IMR-90 (cell line): ENCODE results near the gene TAF1. TPM values are rescaled to one million over a fixed set of nuclear protein-coding genes. Genes with fewer than 3 reads are reported as not detected.

Experiments used
- ATAC-seq: fragments of 200-7000 bp; cut with Tn5 transposase; 2 replicates; pipeline ENCODE4 v1.9.1; 2020; ENCODE audit warnings: low read depth, mild to moderate bottlenecking, moderate library complexity
- BruUV-seq: library from RNA; stranded (reverse); fragments of 400-500 nt; replicated peaks from 2 replicates; lab custom pipeline; 2021; lab: Mats Ljungman, UMichigan
- CTCF ChIA-PET: fragments of 300-600 bp; formaldehyde crosslinking; extraction: SDS; loops from one replicate; lab custom pipeline; 2021; ENCODE audit warnings: antibody characterized with exemption; lab: Yijun Ruan, JAX
- POLR2A ChIA-PET: fragments of 300-600 bp; sonication (Branson Sonifier 250); formaldehyde crosslinking; loops from one replicate; lab custom pipeline; 2022; ENCODE audit warnings: antibody characterized with exemption; ENCODE audit not compliant: unreplicated experiment; lab: Charles Lee
- DNase-seq: peaks from one replicate; pipeline ENCODE4 v3.0.0; 2013
- H2AFZ ChIP-seq: replicated peaks from 2 replicates; pipeline ENCODE3; 2013; ENCODE audit warnings: low read length, mild to moderate bottlenecking; ENCODE audit not compliant: poor library complexity
- H2AK5ac ChIP-seq: 2 replicates; pipeline ENCODE4 v1.6.1; 2013; ENCODE audit warnings: low read depth, low read length, inconsistent platforms
- H2AK9ac ChIP-seq: replicated peaks from 2 replicates; pipeline ENCODE3; 2013; ENCODE audit warnings: mild to moderate bottlenecking, low read depth, low read length, moderate library complexity; ENCODE audit not compliant: poor library complexity
- H2BK120ac ChIP-seq: 2 replicates; pipeline ENCODE4 v1.6.1; 2013; ENCODE audit warnings: low read depth, low read length, inconsistent platforms
- H2BK15ac ChIP-seq: 3 replicates; pipeline ENCODE4 v1.6.1; 2013; ENCODE audit warnings: low read depth, low read length, inconsistent platforms
- H2BK20ac ChIP-seq: 2 replicates; pipeline ENCODE4 v1.6.1; 2013; ENCODE audit warnings: low read depth, mild to moderate bottlenecking, inconsistent platforms, low read length, moderate library complexity
- H2BK5ac ChIP-seq: 2 replicates; pipeline ENCODE4 v1.6.1; 2013; ENCODE audit warnings: mild to moderate bottlenecking, low read depth, low read length, inconsistent platforms; ENCODE audit not compliant: poor library complexity, severe bottlenecking
- H3K14ac ChIP-seq: replicated peaks from 2 replicates; pipeline ENCODE4 v1.6.1; 2013; ENCODE audit warnings: low read depth, low read length, inconsistent platforms
- H3K18ac ChIP-seq: 2 replicates; pipeline ENCODE4 v1.6.1; 2013; ENCODE audit warnings: low read depth, low read length, control low read depth
- H3K23ac ChIP-seq: 2 replicates; pipeline ENCODE4 v1.6.1; 2013; ENCODE audit warnings: low read depth, low read length, inconsistent platforms
- H3K27ac ChIP-seq: 2 replicates; pipeline ENCODE4 v1.5.1; 2013; ENCODE audit warnings: mild to moderate bottlenecking, control low read depth, low read length; ENCODE audit not compliant: insufficient read depth
- H3K27me3 ChIP-seq: 2 replicates; pipeline ENCODE4 v1.6.1; 2013; ENCODE audit warnings: low read length; ENCODE audit not compliant: control insufficient read depth, insufficient read depth
- H3K36me3 ChIP-seq: 2 replicates; pipeline ENCODE4 v1.6.1; 2013; ENCODE audit warnings: low read length, mixed read lengths; ENCODE audit not compliant: control insufficient read depth, insufficient read depth
- H3K4ac ChIP-seq: 2 replicates; pipeline ENCODE4 v1.6.1; 2013; ENCODE audit warnings: low read depth, low read length, inconsistent platforms
- H3K4me1 ChIP-seq: 2 replicates; pipeline ENCODE4 v1.6.1; 2013; ENCODE audit warnings: low read length, mixed read lengths; ENCODE audit not compliant: control insufficient read depth, insufficient read depth
- H3K4me2 ChIP-seq: 2 replicates; pipeline ENCODE4 v1.6.1; 2013; ENCODE audit warnings: low read depth, mild to moderate bottlenecking, control low read depth, low read length, moderate library complexity
- H3K4me3 ChIP-seq: 2 replicates; pipeline ENCODE4 v1.5.1; 2013; ENCODE audit warnings: low read depth, mild to moderate bottlenecking, control low read depth, low read length, moderate library complexity; ENCODE audit not compliant: insufficient read depth
- H3K56ac ChIP-seq: 2 replicates; pipeline ENCODE4 v1.6.1; 2013; ENCODE audit warnings: low read length, inconsistent platforms; ENCODE audit not compliant: insufficient read depth; ENCODE audit errors: extremely low read depth
- H3K79me1 ChIP-seq, 2 experiments: 2 replicates each; pipeline ENCODE4 v1.6.1; 2013; ENCODE audit warnings: low read length in 2 of 2, inconsistent platforms in 1 of 2, low read depth in 1 of 2
- H3K9ac ChIP-seq: 2 replicates; pipeline ENCODE4 v1.6.1; 2013; ENCODE audit warnings: low read depth, low read length, control low read depth
- H3K9me1 ChIP-seq: 2 replicates; pipeline ENCODE4 v1.6.1; 2013; ENCODE audit warnings: low read length, inconsistent platforms; ENCODE audit not compliant: insufficient read depth
- H3K9me3 ChIP-seq: 2 replicates; pipeline ENCODE4 v1.6.1; 2013; ENCODE audit warnings: low read length; ENCODE audit not compliant: control insufficient read depth, insufficient read depth
- H4K20me1 ChIP-seq: 2 replicates; pipeline ENCODE4 v1.6.1; 2013; ENCODE audit warnings: low read length, inconsistent platforms; ENCODE audit not compliant: insufficient read depth
- H4K5ac ChIP-seq: 2 replicates; pipeline ENCODE4 v1.6.1; 2013; ENCODE audit warnings: mild to moderate bottlenecking, low read depth, low read length, control low read depth
- H4K8ac ChIP-seq, 2 experiments: 2 replicates each; pipeline ENCODE4 v1.6.1; 2013; ENCODE audit warnings: low read depth in 2 of 2, low read length in 2 of 2, control low read depth in 1 of 2, inconsistent platforms in 1 of 2
- H4K91ac ChIP-seq: 2 replicates; pipeline ENCODE4 v1.6.1; 2013; ENCODE audit warnings: low read depth, low read length, inconsistent platforms; ENCODE audit not compliant: insufficient read depth
- FOS ChIP-seq: fragments of 150-350 bp; IDR thresholded peaks from 2 replicates; pipeline ENCODE4 v1.6.1; 2016; ENCODE audit warnings: low read depth, low read length
- POLR2A ChIP-seq: IDR thresholded peaks from 2 replicates; pipeline ENCODE4 v1.6.1; 2012; ENCODE audit warnings: mild to moderate bottlenecking, low read depth, low read length
- RAD21 ChIP-seq: IDR thresholded peaks from 2 replicates; pipeline ENCODE4 v1.6.1; 2012; ENCODE audit warnings: low read length, improper control_type of control experiment
- RCOR1 ChIP-seq: IDR thresholded peaks from 2 replicates; pipeline ENCODE4 v1.6.1; 2012; ENCODE audit warnings: mild to moderate bottlenecking, low read length, improper control_type of control experiment; ENCODE audit not compliant: insufficient replicate concordance
- RFX5 ChIP-seq: IDR thresholded peaks from 2 replicates; pipeline ENCODE4 v1.8.0; 2012; ENCODE audit warnings: low read depth, mild to moderate bottlenecking, low read length, moderate library complexity
- WGBS, 2 experiments: methylation state at CpG; one replicate each; pipeline versions ENCODE4 v1.1.5 to v1.1.7; 2013; ENCODE audit warnings: missing lambda C conversion rate in 2 of 2; ENCODE audit not compliant: insufficient read length in 1 of 2; ENCODE audit errors: extremely low coverage in 2 of 2; 5-methylcytosine and 5-hydroxymethylcytosine counted together
- dilution Hi-C: fragments of 300-500 bp; cut with HindIII; formaldehyde crosslinking; loops from one replicate; pipeline ENCODE4 v1.14.3; 2018; ENCODE audit warnings: low sequenced_read_pairs; ENCODE audit not compliant: unreplicated experiment
- in situ Hi-C: fragments of 300-500 bp; cut with MboI; formaldehyde crosslinking; loops from 3 replicates; pipeline ENCODE4 v1.14.3; 2019; ENCODE audit warnings: low sequenced_read_pairs, inconsistent platforms, mixed read lengths
- intact Hi-C: fragments of 100-400 bp; cut with micrococcal nuclease; formaldehyde crosslinking; loops from 2 replicates; pipeline ENCODE4 v1.10.0; 2022
- polyA plus RNA-seq, 3 experiments: library from polyadenylated mRNA; depleted of rRNA; stranded (reverse); fragments of >200 nt; gene quantifications; 2 replicates each; pipeline ENCODE4 v1.2.3, GENCODE V29; 2012; ENCODE audit warnings: low replicate concordance in 1 of 3
- total RNA-seq: library from RNA; depleted of rRNA; stranded (reverse); fragments of >200 nt; gene quantifications from 2 replicates; pipeline ENCODE4 v1.2.3, GENCODE V29; 2012
- TF ChIP-seq, protein P1 (sequence below): conservative IDR thresholded peaks from 2 replicates; pipeline ENCODE4 v1.5.1; 2012; ENCODE audit warnings: mild to moderate bottlenecking, low read depth, low read length, improper control_type of control experiment

Gene TAF1
- total and polyA plus RNA-seq, 2 of the 4 experiments (the other 2 are of a cell fraction), result 15.7 to 25.5 TPM

- Histone ChIP-seq H4K8ac (peak overlapping the region; percentile 73 to 93), H3K4ac (peak overlapping the region; percentile 63), H4K20me1 (no peaks in the 10 kb centered on the region), H4K91ac (peak overlapping the region; percentile 67; the same call in 1 of the 2 replicates), H3K9me1 (no peaks in the 10 kb centered on the region), H3K4me2 (peak overlapping the region; percentile 86), H3K4me1 (no peaks in the 10 kb centered on the region; the same call in 1 of the 2 replicates), H3K23ac (0 out of 2 replicates have a peak overlapping the region, but pooled peaks have one; percentile 41), H3K14ac (peak overlapping the region; percentile 87; the same call in 1 of the 2 replicates), H2BK20ac (no peak overlapping the region), H2AK5ac (0 out of 2 replicates have a peak overlapping the region, but pooled peaks have one; percentile 35), H2AK9ac (peak overlapping the region; percentile 83), H2BK120ac (no peak overlapping the region), H3K79me1 (peaks cover 5 to 18% of the 10 kb centered on the region in 2 experiments; a peak in 2 of 4 replicates), H3K36me3 (no peaks in the 10 kb centered on the region; the same call in 1 of the 2 replicates), H3K27ac (peak overlapping the region; percentile 80), H3K9ac (peak overlapping the region; percentile 86), H3K56ac (peak overlapping the region; percentile 79), H2BK15ac (no peak overlapping the region), H2AFZ (peak overlapping the region; percentile 79), H3K9me3 (no peaks in the 10 kb centered on the region), H4K5ac (peak overlapping the region; percentile 93), H2BK5ac (peak overlapping the region; percentile 82), H3K4me3 (peak overlapping the region; percentile 86), H3K18ac (no peak overlapping the region), H3K27me3 (no peaks in the 10 kb centered on the region)
- TF ChIP-seq FOS (no peak), POLR2A (no peak), RCOR1 (no peak), RAD21 (no peak), RFX5 (no peak)
- TF ChIP-seq, protein P1, sequence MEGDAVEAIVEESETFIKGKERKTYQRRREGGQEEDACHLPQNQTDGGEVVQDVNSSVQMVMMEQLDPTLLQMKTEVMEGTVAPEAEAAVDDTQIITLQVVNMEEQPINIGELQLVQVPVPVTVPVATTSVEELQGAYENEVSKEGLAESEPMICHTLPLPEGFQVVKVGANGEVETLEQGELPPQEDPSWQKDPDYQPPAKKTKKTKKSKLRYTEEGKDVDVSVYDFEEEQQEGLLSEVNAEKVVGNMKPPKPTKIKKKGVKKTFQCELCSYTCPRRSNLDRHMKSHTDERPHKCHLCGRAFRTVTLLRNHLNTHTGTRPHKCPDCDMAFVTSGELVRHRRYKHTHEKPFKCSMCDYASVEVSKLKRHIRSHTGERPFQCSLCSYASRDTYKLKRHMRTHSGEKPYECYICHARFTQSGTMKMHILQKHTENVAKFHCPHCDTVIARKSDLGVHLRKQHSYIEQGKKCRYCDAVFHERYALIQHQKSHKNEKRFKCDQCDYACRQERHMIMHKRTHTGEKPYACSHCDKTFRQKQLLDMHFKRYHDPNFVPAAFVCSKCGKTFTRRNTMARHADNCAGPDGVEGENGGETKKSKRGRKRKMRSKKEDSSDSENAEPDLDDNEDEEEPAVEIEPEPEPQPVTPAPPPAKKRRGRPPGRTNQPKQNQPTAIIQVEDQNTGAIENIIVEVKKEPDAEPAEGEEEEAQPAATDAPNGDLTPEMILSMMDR, result no peak
- 23% methylated on average over 4 of the region's 16 CpGs; no CpG with 5 or more reads in 1 of the 2 experiments for WGBS, 2 experiments
- dilution Hi-C loops (no loop called here), in situ Hi-C loops (no loop called here), intact Hi-C loops (loop anchor here (5.0 kb wide), 2 partner anchors 83 to 113 kb away; partner anchors contain the start of genes NONO and ZMYM3)
- ChIA-PET POLR2A (interaction anchor here (0.6 to 0.7 kb wide), 3 partner anchors 10 to 183 kb away, joined by 3 read pairs; no protein-coding TSS in a partner anchor), CTCF (no interaction called here)
- BruUV-seq, result TSS peak; percentile 96
- DNase-seq, result no peak
- no peak; the same call in 1 of the 2 replicates for ATAC-seq
These were observed 742 bp upstream of the TAF1 start for GRCh38 chrX:71365356-71365874.
